Renal cortical epithelial cell (primary cell): ENCODE results near the gene GARIN1A. TPM values are rescaled to one million over a fixed set of nuclear protein-coding genes. Genes with fewer than 3 reads are reported as not detected.
A peak's percentile ranks its signal among the peaks of the same experiment; 100 is the strongest.
"Not testable (repeated sequence)": the region's sequence is repeated elsewhere in the genome, so short reads cannot be mapped to it uniquely, and the experiment has no call there.

Experiments
- DNase-seq: peaks from one replicate; pipeline ENCODE4 v3.0.0-alpha.2; 2011; ENCODE audit warnings: low read depth
- total RNA-seq: library from RNA; depleted of rRNA; stranded (reverse); fragments of >200 nt; gene quantifications from 2 replicates; pipeline ENCODE4 v1.2.3, GENCODE V29; 2014

The GARIN1A gene
- total RNA-seq, 1 donor from 2014 or later: 0.60 TPM

DNA sequence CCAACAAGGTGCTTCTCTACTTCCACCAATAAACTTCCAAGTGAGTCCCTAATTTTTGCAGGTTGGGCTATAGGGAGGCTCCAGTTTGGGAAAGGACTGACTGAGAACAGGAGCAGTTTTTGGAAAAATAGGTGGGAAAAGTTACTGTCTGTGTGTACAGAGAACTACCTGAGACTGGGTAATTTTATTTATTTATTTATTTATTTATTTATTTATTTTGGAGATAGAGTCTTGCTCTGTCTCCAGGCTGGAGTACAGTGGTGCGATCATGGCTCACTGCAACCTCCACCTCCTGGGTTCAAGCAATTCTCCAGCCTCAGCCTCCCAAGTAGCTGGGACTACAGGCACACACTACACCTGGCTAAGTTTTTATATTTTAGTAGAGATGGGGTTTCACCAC, 11.2 kb downstream of the GARIN1A start:
- not testable (repeated sequence) for DNase-seq

GRCh38 chr7:128683738-128684137, 11.6 kb downstream of the GARIN1A start:
- not testable (repeated sequence) for DNase-seq

GRCh38 chr7:128687131-128687530, 15.0 kb downstream of the GARIN1A start:
- DNase-seq: no peak

- no peak for DNase-seq
Observed at GRCh38 chr7:128688492-128688891, 16.4 kb downstream of the GARIN1A start.

DNA sequence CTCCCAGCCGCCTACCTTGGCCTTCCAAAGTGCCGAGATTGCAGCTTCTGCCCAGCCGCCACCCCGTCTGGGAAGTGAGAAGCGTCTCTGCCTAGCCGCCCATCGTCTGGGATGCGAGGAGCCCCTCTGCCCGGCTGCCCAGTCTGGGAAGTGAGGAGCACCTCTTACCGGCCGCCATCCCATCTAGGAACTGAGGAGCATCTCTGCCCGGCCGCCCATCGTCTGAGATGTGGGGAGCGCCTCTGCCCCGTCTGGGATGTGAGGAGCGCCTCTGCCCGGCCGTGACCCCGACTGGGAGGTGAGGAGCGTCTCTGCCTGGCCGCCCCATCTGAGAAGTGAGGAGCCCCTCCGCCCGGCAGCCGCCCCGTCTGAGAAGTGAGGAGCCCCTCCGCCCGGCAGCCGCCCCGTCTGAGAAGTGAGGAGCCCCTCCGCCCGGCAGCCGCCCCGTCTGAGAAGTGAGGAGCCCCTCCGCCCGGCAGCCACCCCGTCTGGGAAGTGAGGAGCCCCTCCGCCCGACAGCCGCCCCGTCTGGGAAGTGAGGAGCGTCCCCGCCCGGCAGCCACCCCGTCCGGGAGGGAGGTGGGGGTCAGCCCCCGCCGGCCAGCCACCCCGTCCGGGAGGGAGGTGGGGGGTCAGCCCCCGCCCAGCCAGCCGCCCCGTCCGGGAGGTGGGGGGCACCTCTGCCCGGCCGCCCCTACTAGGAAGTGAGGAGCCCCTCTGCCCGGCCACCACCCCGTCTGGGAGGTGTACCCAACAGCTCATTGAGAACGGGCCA, 17.3 kb downstream of the GARIN1A start:
- not testable (repeated sequence) for DNase-seq

DNA sequence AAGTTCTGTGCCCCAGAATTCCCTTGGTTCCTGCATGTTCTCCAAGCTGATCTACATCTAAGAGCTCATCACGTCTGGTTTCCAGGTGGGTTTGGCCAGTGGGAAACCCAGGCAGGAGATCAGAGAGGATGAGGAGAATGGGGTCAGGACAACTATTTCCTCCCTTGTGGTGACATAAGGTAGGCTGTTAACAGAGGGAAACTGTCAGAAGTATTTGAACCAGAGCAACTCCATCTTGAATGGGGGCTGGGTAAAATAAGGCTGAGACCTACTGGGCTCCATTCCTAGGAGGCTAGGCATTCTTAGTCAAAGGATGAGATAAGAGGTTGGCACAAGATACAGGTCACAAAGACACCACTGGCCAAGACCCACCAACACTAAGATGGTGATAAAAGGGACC, 19.1 kb downstream of the GARIN1A start:
- DNase-seq: no peak

- no peak for DNase-seq
Observed at GRCh38 chr7:128692623-128693270, 20.7 kb downstream of the GARIN1A start.

- no peak for DNase-seq
Observed at GRCh38 chr7:128693373-128694015, 21.4 kb downstream of the GARIN1A start.

DNA sequence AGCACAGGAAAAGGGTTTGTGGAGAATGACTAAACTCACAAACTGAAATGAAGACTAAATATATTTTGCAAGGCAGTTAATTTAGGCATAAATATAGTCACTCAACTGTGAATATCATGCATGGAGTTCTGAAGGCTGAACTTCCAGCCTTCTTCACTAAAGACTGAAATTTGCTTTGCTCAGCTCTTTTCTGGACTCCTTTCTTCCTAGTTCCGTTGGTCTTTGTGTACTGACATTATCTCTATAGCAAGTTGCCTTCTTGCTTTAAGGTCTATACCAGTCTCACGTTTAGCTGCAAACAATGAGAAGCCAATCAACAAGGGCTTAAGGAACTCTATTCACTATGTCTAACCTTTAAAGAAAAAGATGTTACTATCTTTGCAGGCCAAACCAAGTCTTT, 22.6 kb downstream of the GARIN1A start:
- no peak for DNase-seq

GRCh38 chr7:128697302-128697905, 25.3 kb downstream of the GARIN1A start:
- peak; percentile 25 for DNase-seq

- DNase-seq: no peak
Observed at GRCh38 chr7:128699196-128699712, 27.2 kb downstream of the GARIN1A start.

DNA sequence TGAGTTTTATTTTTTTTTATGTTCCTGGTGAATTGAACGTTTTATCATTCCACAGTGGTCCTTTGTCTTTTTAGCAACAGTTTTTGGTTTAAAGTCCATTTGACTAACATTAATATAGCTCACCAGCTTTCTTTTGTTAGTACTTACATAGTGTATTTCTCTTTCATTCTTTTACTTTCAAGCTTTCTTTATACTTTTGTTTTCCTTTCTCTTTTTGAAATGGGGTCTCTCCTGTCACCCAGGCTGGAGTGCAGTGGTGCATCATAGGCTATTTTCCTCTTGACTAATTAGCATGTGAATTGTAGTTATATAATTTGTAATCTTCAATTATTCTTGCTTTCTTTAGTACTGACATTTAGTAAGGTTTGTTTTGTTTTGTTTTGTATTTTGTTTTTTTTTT, 27.8 kb downstream of the GARIN1A start:
- DNase-seq: no peak

GRCh38 chr7:128701062-128701785, 29.1 kb downstream of the GARIN1A start:
- DNase-seq: peak; percentile 21

- DNase-seq: peak; percentile 14
Observed at GRCh38 chr7:128703609-128704241, 31.6 kb downstream of the GARIN1A start.

DNA sequence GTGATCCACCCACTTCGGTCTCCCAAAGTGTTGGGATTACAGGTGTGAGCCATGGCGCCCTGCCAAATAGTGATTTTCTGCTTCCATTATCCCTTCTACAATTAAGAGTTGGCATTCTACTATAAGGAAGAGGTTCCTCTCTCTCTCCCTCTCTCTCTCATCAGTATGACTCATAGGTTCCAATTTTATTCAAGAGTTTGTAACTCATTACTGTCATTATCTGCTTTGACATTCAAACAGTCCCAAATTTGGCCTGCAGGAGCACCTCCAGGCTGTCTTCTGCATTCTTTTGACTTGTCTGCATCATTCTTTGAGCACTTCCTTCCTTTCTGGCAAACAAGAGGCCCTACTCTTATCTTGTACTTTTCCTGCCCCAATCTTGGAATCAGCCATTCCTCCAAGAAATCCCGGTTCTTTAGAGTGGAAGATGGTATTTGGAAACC, 33.8 kb downstream of the GARIN1A start:
- DNase-seq: peak; percentile 11

- no peak for DNase-seq
Observed at GRCh38 chr7:128707752-128708151, 35.7 kb downstream of the GARIN1A start.

GRCh38 chr7:128708235-128708634, 36.1 kb downstream of the GARIN1A start:
- DNase-seq: no peak

DNA sequence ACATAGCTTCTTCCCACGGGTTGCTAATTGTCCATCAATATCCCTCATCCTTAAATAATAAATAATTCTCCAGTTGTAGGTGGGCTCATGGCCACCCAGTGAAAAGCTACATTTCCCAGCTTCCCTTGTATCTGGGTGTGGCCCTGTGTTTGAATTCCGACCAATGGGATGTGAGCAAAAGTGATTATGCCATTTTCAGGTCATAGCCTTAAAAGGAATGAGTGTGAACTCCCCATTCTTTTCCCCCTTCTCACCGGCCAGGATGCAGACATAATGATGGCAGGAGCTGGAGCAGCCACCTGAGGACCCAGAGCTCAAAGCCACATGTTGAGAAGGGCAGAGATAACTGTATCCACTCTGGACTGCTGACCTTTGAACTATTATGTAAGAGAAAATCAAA, 36.7 kb downstream of the GARIN1A start:
- DNase-seq: no peak

GRCh38 chr7:128710481-128710880, 38.4 kb downstream of the GARIN1A start:
- no peak for DNase-seq

DNA sequence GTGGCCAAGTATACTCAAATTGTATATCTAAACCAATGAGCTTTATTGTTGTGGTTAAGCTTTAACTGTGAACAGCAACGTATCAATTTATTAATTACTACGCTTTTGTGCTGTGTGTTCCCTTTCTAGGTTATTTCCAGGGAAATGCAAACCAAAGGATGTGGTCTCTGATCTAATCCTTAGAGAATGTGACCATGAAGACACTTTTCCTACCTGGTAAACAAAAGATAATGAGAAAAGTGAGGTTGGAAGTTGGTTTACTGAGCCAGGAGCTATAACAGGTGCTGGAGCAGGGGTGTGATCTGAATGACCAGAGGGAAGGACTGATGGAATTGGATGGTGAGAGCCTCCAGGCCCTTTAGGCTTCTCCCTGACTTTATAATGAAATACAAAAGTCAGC, 41.7 kb downstream of the GARIN1A start:
- DNase-seq: peak; percentile 85
